Upper lobe of left lung (tissue), 6 donors: ENCODE measurements around the gene TRAF3. TPM values are rescaled to one million over a fixed set of nuclear protein-coding genes. Genes with fewer than 3 reads are reported as not detected.
A peak's percentile ranks its signal among the peaks of the same experiment; 100 is the strongest.

Source experiments
- ATAC-seq, 2 donors: fragments of 200-7000 bp; cut with Tn5 transposase; one replicate each; pipeline ENCODE4 v1.9.1; 2022; ENCODE audit warnings: mild to moderate bottlenecking in 2 of 2, moderate library complexity in 2 of 2; ENCODE audit not compliant: low FRiP score in 2 of 2
- DNase-seq, 2 donors: peaks; one replicate each; pipeline ENCODE4 v3.0.0-alpha.2; 2019 to 2020
- H3K27ac ChIP-seq, 4 donors: fragments of 200-600 bp; sonication (generic); one replicate each; pipeline ENCODE4 v1.5.1; 2016 to 2019
- H3K27me3 ChIP-seq, 4 donors: fragments of 200-600 bp; sonication (generic); one replicate each; pipeline ENCODE4 v1.5.1; 2017 to 2019
- H3K36me3 ChIP-seq, 4 donors: fragments of 200-600 bp; sonication (generic); one replicate each; pipeline ENCODE4 v1.5.1; 2016 to 2019
- H3K4me1 ChIP-seq, 4 donors: fragments of 200-600 bp; sonication (generic); one replicate each; pipeline ENCODE4 v1.5.1; 2018 to 2019
- H3K4me3 ChIP-seq, 4 donors: fragments of 200-600 bp; sonication (generic); one replicate each; pipeline ENCODE4 v1.5.1; 2017 to 2019; ENCODE audit warnings: mild to moderate bottlenecking in 2 of 4, moderate library complexity in 1 of 4
- H3K9me3 ChIP-seq, 4 donors: fragments of 200-600 bp; sonication (generic); one replicate each; pipeline ENCODE4 v1.5.1; 2018 to 2019
- EP300 ChIP-seq, 4 donors: sonication (generic); formaldehyde crosslinking; IDR thresholded peaks; one replicate each; pipeline ENCODE4 v1.5.1; 2017; ENCODE audit warnings: antibody characterized with exemption in 4 of 4, control low read depth in 2 of 4
- POLR2A ChIP-seq, 4 donors: fragments of 450-650 bp; IDR thresholded peaks; one replicate each; pipeline ENCODE4 v1.5.1; 2016 to 2017; ENCODE audit warnings: antibody characterized with exemption in 4 of 4, mild to moderate bottlenecking in 2 of 4
- POLR2AphosphoS5 ChIP-seq, 2 donors: sonication (generic); formaldehyde crosslinking; IDR thresholded peaks; one replicate each; pipeline ENCODE4 v1.5.1; 2017; ENCODE audit warnings: antibody characterized with exemption in 2 of 2
- WGBS, 2 donors: methylation state at CpG; one replicate each; pipeline ENCODE4 v1.1.5; 2017 to 2018; 5-methylcytosine and 5-hydroxymethylcytosine counted together
- total RNA-seq, 6 donors: library from RNA; depleted of rRNA in 4 of 6; stranded (reverse); fragments of >200 nt in 4 of 6; gene quantifications; one replicate each; pipeline versions ENCODE4 v1.1.0 to v1.2.1, GENCODE V29; 2016 to 2021
- TF ChIP-seq, protein P1 (sequence below), 6 experiments: fragments of 450-650 bp in 4 of 6; fragments of 200-600 bp in 2 of 6; sonication (generic) in 2 of 6; IDR thresholded peaks; one replicate each; pipeline ENCODE4 v1.5.1; 2016 to 2019; ENCODE audit warnings: antibody characterized with exemption in 6 of 6
- donor health status: DM: no; HTN: no; CAD: no; lungs with moderate emphysema.
- donor health status: DM: no; HTN: yes; CAD: no; lungs with severe emphysema.

TRAF3 gene
- total RNA-seq, 6 donors from 2014 or later, result 14.7 to 45.4 (median 22.1) TPM

DNA sequence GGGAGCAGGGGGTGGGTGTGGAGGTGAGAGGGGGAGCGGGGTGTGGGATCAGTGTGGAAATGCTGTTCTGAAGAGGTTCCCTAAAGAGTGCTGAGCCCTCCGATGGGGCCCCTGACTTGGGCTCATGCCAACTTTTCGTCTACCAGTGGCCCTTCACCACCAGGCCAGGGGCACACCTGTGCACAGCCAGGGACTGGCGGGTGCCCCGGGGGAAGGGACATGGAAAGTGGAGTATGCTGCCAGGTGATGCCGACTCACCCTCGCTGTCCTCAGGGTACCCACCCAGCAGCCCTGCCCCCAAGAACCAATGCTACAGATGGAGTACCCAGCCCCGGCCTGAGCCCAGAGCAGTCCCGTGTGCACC lies 171.4 kb downstream of the TRAF3 start:
- Histone ChIP-seq H3K36me3 (peaks cover 45 to 94% (median 90%) of the 10 kb centered on the region in 4 donors), H3K4me3 (no peak overlapping the region), H3K4me1 (no peaks in the 10 kb centered on the region), H3K27ac (no peak overlapping the region), H3K27me3 (no peaks in the 10 kb centered on the region), H3K9me3 (no peaks in the 10 kb centered on the region)
- TF ChIP-seq POLR2A (IDR thresholded peaks at IDR 0.05) (no peak), POLR2AphosphoS5 (IDR thresholded peaks at IDR 0.05) (no peak), EP300 (IDR thresholded peaks at IDR 0.05) (no peak)
- TF ChIP-seq, protein P1, sequence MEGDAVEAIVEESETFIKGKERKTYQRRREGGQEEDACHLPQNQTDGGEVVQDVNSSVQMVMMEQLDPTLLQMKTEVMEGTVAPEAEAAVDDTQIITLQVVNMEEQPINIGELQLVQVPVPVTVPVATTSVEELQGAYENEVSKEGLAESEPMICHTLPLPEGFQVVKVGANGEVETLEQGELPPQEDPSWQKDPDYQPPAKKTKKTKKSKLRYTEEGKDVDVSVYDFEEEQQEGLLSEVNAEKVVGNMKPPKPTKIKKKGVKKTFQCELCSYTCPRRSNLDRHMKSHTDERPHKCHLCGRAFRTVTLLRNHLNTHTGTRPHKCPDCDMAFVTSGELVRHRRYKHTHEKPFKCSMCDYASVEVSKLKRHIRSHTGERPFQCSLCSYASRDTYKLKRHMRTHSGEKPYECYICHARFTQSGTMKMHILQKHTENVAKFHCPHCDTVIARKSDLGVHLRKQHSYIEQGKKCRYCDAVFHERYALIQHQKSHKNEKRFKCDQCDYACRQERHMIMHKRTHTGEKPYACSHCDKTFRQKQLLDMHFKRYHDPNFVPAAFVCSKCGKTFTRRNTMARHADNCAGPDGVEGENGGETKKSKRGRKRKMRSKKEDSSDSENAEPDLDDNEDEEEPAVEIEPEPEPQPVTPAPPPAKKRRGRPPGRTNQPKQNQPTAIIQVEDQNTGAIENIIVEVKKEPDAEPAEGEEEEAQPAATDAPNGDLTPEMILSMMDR (IDR thresholded peaks at IDR 0.05), result no peak
- ATAC-seq, result no peak
- 60 to 79% methylated on average over 6 to 9 of the region's 9 CpGs for WGBS, 2 donors
- peak in 1 of 2 donors; percentile 47 for DNase-seq

DNA sequence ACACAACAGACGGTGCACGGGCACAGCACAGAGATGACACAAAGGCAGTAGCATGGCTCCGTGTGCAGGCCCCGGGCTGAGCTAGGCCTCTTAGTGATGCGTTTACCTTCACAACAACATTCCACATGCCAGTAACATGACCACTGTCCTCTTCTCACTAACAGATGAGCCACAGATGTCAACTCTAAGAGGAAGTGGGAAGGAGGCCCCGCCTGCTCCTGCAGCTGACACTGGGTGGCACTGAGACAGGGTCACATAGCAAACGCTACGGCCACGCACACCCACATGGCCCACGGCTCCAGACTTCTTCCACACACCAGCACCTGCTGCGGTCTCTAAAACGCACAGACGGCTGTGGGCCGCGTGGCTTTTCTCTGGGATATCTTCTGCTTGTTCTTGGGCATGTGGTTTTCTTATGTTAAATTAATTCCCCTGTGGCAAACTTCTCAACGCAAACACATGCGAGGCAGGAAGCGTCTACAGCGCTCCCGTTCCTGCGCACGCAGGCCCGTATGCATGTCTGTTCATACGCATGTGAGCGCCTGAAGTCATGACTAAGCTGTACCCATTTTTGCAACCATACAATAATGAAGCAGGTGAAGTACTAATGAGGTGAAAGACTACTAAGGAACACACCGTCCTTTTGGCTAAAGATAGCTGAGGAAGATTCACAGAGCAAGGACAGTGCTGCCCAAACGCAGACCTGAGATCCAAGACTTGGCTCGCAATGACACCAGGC lies 172.0 kb downstream of the TRAF3 start:
- TF ChIP-seq POLR2A (IDR thresholded peaks at IDR 0.05) (no peak), POLR2AphosphoS5 (IDR thresholded peaks at IDR 0.05) (no peak), EP300 (IDR thresholded peaks at IDR 0.05) (no peak)
- TF ChIP-seq, protein P1 (IDR thresholded peaks at IDR 0.05), result no peak
- peak in 1 of 2 donors; percentile 31 for ATAC-seq
- Histone ChIP-seq H3K27ac (no peak overlapping the region), H3K4me3 (no peak overlapping the region), H3K36me3 (peaks cover 44 to 94% (median 90%) of the 10 kb centered on the region in 4 donors), H3K27me3 (no peaks in the 10 kb centered on the region), H3K9me3 (no peaks in the 10 kb centered on the region), H3K4me1 (no peaks in the 10 kb centered on the region)
- 76 to 77% methylated on average over 28 of the region's 28 CpGs for WGBS, 2 donors
- no peak for DNase-seq

DNA sequence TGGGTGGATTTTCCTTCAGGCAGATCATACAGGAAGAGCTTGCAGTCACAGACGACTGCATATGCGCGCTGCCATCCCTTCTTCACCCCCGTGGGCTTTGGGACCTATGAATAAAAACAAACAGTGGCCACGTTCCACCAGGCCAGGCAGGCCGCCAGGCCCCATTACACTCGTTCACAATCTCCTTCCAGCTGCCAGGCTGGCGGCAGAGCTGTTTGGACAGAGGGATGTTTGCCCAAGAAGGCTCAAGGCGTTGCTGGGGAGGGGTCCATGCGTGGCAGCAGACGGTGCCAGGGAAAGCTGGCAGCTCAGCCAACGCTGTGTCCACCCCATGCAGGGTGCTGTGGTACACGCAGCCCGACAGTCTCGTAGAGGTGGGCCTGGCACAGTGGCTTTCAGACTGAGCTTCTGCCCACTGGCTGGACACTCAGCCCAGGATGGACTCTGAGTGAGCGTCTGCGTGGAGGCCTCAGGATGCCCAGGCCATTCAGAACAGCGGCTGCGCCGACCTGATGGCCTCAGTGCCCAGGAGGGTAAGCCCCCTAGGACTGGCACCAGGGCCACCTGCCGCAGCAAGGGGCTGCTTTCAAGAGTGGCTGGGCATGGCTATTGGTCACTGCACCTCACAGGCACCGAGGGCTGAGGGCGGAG lies 172.7 kb downstream of the TRAF3 start:
- WGBS, 2 donors, result 66 to 71% methylated on average over 13 to 22 of the region's 23 CpGs
- DNase-seq (peak in 1 of 2 donors; percentile 71), ATAC-seq (no peak)
- Histone ChIP-seq H3K27ac (no peak overlapping the region), H3K4me1 (no peaks in the 10 kb centered on the region), H3K4me3 (no peak overlapping the region), H3K9me3 (no peaks in the 10 kb centered on the region), H3K36me3 (peaks cover 47 to 94% (median 89%) of the 10 kb centered on the region in 4 donors), H3K27me3 (no peaks in the 10 kb centered on the region)
- TF ChIP-seq EP300 (IDR thresholded peaks at IDR 0.05), result no peak
- TF ChIP-seq POLR2A (IDR thresholded peaks at IDR 0.05), result no peak
- TF ChIP-seq, protein P1 (IDR thresholded peaks at IDR 0.05), result no peak
- TF ChIP-seq POLR2AphosphoS5 (IDR thresholded peaks at IDR 0.05), result no peak

DNA sequence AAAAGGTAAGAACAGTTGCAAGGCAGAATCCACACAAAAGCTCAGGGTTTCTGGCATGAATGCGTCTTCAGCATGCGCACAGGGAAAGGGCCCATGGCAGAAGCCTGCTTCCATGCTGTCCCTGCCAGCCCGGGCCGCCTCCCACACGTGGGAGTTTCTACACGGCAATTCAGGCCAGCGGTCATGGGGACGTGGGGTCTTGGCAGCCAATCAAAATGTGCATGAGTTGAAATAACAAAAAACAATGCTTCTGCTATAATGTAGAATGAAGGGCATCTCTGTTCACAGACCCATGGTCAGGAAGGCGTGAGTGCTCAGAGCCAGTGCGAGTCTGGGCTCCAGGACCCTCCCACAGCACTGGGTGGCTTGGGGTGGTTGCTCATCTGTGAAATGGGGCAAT lies 173.8 kb downstream of the TRAF3 start:
- H3K27me3 ChIP-seq, result no peaks in the 10 kb centered on the region
- TF ChIP-seq POLR2A (IDR thresholded peaks at IDR 0.05), result no peak
- TF ChIP-seq, protein P1 (IDR thresholded peaks at IDR 0.05), result no peak
- no peak for TF ChIP-seq EP300 (IDR thresholded peaks at IDR 0.05)
- TF ChIP-seq POLR2AphosphoS5 (IDR thresholded peaks at IDR 0.05), result no peak
- H3K4me1 ChIP-seq, result no peaks in the 10 kb centered on the region
- H3K4me3 ChIP-seq, result no peak overlapping the region
- H3K27ac ChIP-seq, result no peak overlapping the region
- peaks cover 36 to 94% (median 83%) of the 10 kb centered on the region in 4 donors for H3K36me3 ChIP-seq
- ATAC-seq (no peak), DNase-seq (no peak)
- no peaks in the 10 kb centered on the region for H3K9me3 ChIP-seq
- 84 to 88% methylated on average over 10 of the region's 10 CpGs for WGBS, 2 donors
